PC-3 (cell line): ENCODE results near the gene ZFHX3.

ENCODE experiments used
- EZH2 ChIP-seq: fragments of 300-600 bp; sonication (generic); IDR thresholded peaks from one replicate; pipeline ENCODE4 v1.6.1; 2017; ENCODE audit warnings: antibody characterized with exemption, mild to moderate bottlenecking, low read length; ENCODE audit not compliant: unreplicated experiment
- TF ChIP-seq, protein P1 (sequence below): fragments of 300-600 bp; sonication (generic); conservative IDR thresholded peaks from 2 replicates; pipeline ENCODE4 v1.5.1; 2017; ENCODE audit warnings: antibody characterized with exemption, low read depth, mild to moderate bottlenecking, low read length

DNA sequence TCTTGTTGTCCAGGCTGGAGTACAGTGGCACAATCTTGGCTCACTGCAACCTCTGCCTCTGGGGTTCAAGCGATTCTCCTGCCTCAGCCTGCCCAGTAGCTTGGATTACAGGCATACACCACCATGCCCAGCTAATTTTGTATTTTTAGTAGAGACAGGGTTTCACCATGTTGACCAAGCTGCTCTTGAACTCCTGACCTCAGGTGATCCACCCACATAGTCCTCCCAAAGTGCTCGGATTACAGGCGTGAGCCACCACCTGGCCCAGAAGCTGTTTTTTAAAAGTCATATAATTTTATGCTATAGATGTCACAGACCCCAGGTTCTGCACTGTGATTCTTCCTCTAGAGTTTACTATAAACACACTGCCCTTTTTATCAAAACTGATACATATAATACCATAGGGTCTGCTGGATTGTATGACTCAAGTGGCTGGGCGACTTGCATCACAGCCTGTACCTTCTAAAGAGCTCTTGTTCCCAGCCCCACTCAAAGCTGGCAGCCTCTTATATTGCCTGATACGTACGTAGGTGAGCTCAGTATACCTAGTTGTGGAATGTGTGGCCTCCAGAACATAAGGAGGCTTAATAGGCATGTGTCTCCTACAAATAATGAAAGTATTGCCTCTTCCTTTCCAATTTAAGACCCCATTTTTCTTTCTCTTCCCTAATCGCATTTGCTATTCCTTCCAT, 295.8 kb downstream of the ZFHX3 start:
- TF ChIP-seq, protein P1, sequence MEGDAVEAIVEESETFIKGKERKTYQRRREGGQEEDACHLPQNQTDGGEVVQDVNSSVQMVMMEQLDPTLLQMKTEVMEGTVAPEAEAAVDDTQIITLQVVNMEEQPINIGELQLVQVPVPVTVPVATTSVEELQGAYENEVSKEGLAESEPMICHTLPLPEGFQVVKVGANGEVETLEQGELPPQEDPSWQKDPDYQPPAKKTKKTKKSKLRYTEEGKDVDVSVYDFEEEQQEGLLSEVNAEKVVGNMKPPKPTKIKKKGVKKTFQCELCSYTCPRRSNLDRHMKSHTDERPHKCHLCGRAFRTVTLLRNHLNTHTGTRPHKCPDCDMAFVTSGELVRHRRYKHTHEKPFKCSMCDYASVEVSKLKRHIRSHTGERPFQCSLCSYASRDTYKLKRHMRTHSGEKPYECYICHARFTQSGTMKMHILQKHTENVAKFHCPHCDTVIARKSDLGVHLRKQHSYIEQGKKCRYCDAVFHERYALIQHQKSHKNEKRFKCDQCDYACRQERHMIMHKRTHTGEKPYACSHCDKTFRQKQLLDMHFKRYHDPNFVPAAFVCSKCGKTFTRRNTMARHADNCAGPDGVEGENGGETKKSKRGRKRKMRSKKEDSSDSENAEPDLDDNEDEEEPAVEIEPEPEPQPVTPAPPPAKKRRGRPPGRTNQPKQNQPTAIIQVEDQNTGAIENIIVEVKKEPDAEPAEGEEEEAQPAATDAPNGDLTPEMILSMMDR, result no peak
- TF ChIP-seq EZH2, result no peak
